GM19238 (cell line): ENCODE measurements around the gene SPACDR.
"Not testable (repeated sequence)": the region's sequence is repeated elsewhere in the genome, so short reads cannot be mapped to it uniquely, and the experiment has no call there.

Experiments used
- DNase-seq: peaks from one replicate; pipeline ENCODE4 v3.0.0; 2011; ENCODE audit warnings: low spot score; ENCODE audit not compliant: insufficient read length

SPACDR gene

GRCh38 chr7:100466653-100467605, 2.9 kb upstream of the SPACDR start:
- DNase-seq = no peak

DNA sequence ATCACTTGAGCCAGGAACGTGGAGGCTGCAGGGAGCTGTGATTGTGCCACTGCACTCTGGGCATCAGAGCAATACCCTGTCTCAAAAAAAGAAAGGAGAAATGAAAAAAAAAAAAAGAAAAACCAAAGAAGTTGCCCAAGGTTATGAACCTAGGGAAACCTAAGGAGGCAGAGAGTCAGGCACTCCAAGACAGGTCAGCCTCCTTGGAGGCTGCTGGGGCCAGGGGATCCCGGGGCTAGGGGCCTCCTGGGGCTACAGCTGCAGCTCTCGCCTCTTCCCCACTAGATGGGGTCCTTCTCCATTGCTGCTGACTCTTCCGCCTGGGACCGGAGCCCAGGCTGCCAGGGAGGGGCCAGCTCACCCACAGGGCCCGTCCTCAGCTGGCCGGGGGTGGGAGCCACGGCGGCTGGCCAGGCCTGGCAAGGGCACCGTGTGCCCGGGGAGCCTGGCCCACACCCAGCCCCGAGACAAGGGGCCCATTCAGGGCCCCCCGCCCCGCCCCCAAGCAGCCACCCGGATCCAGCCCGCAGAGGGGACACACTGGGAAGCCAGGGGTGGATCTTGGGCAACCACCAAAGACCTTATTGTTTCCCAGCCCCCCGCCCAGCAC, 1.7 kb upstream of the SPACDR start:
- no peak for DNase-seq

GRCh38 chr7:100465299-100465698, 1.2 kb upstream of the SPACDR start:
- DNase-seq = no peak

- DNase-seq = no peak
These were observed 731 bp upstream of the SPACDR start for GRCh38 chr7:100464791-100465190.

- no peak for DNase-seq
These were observed 7.0 kb downstream of the SPACDR start for GRCh38 chr7:100457033-100457432.

- DNase-seq = no peak
These were observed 7.5 kb downstream of the SPACDR start for GRCh38 chr7:100456562-100456961.

DNA sequence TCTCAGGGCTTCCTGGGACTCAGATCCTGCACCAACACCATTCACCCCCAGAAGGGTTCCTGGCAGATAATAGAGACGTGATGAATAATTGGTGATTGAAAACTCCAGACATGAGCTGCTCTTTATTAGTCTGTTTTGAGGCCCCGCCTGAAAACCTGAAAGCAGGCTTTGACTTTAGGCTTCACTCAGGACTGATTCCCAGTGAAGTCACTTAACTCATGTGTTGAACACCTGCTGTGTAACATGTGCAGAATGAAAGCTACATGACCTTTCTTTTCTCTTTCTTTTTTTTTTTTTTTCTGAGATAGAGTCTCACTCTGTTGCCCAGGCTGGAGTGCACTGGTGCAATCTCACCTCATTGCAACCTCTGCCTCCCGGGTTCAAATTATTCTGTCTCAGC, 8.9 kb downstream of the SPACDR start:
- DNase-seq = no peak

DNA sequence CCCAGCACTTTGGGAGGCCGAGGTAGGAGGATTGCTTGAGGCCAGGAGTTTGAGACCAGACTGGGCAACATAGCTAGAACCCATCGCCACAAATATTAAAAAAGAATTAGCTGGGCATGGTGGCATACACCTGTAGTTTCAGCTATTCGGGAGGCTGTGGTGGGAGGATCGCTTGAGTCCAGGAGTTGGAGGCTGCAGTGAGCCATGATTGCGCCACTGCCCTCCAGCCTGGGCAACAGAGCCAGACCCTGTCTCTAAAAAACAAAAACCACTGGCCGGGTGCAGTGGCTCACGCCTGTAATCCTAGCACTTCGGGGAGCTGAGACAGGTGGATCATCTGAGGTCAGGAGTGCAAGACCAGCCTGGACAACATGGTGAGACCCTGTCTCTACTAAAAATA, 10.2 kb downstream of the SPACDR start:
- DNase-seq = not testable (repeated sequence)

- no peak for DNase-seq
These were observed 11.5 kb downstream of the SPACDR start for GRCh38 chr7:100452513-100452912.

DNA sequence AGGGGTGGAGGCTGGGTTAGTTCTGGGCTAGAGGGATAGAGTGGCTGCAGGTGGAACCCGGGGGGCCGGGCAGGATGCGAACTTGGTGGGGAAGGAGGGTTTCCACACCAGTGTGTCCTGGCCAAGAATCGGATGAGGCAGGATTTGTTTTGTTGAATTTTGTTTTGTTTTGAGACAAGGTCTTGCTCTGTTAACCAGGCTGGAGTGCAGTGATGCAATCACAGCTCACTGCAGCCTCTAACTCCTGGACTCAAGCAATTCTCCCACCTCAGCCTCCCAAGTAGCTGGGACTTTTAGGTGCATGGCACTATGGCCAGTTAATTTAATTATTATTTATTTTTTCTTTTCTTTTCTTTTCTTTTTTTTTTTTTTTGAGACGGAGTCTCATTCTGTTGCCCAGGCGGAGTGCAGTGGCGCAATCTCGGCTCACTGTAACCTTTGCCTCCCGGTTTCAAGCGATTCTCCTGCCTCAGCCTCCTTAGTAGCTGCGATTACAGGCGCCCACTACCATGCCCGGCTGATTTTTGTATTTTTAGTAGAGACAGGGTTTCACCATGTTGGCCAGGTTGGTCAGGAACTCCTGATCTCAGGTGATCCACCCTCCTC, 14.8 kb downstream of the SPACDR start:
- DNase-seq = no peak

DNA sequence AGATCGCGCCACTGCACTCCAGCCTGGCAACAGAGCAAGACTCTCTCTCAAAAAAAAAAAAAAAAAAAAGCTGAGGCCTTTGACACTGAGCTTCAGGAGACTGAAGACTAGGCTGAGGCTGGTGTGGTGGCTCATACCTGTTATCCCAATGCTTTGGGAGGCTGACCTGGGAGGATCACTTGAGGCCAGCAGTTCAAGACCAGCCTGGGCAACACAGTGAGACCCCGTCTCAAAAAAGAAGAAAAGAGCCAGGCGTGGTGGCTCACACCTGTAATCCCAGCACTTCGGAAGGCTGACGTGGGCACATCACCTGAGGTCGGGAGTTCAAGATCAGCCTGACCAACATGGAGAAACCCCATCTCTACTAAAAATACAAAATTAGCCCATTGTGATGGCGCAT, 16.7 kb downstream of the SPACDR start:
- DNase-seq = not testable (repeated sequence)

GRCh38 chr7:100446040-100446439, 18.0 kb downstream of the SPACDR start:
- no peak for DNase-seq

DNA sequence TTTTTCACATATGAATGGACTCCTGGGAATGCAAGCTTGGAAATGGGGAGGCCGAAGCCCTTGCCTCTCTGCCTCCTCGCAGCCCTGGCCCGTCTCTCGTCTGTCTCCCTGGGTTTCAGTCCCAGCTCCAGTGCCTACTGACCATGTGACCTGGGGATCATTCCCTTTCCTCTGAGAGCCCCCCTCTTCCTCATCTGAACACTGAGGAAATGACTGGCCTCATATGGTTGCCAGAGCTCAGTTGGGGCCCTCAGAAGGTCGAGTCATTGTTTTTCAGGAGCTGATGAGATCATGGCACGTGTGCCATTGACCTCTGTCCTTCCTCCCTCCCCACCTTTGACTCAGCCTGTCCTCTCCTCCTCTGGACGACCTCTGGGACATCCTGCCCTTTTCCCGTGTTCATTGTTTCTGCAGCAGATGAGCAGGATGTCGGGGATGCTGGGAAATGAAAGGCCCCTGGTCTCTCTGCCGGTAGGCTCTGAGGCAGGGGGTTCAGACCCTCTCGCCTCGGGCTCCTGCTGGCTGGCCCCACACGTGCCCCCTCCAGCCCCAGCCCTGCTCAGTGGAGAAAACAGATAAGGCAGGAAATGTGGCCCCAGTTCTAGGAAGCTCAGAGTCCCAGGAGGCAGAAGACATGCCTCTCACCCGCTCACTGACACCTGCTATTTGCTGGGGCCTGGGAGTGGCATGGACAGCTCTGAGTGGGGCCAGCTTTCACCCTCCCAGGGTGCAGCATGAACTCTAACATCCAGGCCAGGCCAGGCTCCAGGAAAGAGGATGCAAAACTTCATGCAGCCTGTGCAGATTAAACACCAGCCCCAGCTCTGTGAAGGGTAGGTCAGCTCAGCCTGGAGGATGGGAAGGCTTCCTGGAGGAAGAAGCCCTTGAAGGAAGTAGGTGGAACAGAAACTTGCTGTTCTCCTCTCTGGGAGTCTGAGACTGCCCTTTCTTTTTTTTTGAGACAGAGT, 19.5 kb downstream of the SPACDR start:
- no peak for DNase-seq

DNA sequence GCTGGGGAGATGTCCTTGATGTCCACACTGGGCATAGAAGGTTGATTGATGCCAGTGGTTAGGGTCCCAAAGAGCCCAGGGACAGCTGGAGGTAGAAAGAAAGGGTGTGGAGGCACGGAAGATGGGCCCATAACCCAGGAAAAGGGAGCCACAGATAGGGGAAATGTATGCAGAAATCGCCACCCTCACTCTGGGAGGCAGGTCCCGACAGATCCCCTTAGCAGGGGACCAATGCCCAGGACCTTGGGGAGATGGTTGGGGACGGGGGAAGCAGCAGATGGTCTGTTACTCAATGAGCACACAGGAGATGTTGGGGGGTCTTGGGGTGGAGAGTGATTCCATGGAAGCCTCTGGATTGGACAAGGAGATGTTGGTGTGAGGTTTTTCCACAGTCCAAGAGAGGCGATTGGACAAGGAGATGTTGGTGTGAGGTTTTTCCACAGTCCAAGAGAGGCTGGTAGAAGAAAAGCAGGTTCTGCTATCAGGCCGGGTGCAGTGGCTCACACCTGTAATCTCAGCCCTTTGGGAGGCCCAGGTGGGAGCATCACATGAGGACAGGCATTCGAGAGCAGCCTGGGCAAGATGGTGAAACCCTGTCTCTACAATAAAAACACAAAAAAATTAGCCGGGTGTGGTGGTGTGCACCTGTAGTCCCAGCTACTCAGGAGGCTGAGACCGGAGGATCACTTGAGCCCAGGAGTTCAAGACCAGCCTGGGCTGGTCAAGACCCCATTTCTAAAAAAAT, 20.8 kb downstream of the SPACDR start:
- no peak for DNase-seq

DNA sequence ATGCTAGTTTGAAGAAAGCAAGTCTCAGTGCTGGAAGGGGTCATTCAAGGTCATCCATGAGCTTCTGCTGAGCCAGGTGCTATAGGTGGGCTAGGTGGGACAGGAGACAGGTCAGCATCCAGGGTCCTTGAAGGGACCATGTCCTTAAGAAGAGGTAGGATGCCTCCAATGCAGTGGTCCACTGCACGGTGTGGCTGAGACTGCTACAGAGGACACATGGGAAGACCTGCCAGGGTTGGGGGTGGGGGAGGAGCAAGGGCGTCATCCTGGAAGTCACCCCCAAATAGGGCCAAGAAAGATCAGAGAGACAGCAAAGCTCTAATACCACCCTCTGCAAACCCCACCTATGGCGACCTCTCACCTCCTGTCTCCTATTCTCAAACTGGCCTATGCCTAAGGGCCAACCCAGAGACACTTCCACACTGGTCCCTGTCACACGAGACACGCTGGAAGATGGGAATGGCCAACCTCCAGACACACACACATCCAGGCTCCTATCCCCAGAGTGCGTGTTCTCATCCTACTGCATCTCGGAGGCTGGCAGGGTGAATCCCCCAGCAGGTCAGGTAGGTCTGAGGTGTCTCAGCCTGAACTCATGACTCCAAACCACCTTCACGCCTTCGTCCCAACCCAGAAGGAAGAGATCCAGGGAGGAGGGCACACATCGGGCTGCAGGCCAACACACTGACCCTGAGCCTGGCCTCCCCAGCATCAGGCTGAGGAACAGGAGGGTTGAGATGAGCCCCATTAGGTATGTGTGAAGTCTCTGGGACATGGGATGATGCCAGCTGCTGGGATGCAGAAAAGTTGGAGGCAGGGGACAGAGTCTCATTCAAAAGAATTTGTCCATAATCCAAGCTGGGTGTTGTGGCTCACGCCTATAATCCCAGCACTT, 22.2 kb downstream of the SPACDR start:
- DNase-seq = no peak

DNA sequence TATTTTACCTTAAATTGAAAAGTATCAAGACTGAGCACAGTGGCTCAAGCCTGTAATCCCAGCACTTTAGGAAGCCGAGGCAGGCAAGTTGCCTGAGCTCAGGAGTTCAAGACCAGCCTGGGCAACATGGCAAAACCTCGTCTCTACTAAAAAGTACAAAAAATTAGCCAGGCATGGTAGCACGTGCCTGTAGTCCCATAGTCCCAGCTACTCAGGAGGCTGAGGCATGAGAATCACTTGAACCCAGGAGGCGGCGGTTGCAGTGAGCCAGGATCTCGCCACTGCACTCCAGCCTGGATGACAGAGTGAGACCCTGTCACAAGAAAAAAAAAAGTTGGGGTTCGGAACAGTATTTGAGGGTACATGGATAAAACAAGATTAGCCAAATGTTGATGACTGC, 24.8 kb downstream of the SPACDR start:
- not testable (repeated sequence) for DNase-seq

DNA sequence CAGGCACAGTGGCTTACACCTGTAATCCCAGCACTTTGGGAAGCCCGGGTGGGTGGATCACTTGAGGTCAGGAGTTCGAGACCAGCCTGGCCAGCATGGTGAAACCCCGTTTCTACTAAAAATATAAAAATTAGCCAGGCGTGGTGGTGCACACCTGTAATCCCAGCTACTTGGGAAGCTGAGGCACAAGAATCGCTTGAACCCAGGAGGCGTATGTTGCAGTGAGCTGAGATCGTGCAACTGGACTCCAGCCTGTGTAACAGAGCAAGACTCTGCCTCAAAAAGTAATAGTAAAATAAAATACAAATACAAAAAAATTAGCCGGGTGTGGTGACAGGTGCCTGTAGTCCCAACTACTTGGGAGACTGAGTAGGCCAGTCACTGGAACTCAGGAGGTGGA, 25.3 kb downstream of the SPACDR start:
- not testable (repeated sequence) for DNase-seq

DNA sequence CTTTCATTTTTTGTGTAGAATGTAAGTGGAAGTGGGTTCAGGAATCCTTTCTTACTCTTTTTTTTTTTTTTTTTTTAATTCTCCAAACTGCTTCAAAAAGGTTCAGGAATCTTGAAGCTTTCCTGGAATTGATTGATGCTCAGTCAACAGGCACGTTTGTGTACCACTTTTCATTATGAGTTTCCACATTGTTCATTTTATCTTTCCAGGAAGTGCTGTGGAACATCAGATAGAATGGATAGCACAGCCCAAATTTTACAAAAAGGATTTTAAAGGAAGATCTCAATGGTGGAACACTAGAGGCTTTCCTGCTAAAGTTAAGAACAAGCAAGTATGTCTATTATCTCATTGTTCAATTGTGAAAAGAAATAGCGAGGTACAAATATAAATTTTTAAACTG, 25.9 kb downstream of the SPACDR start:
- no peak for DNase-seq
